IMR-90 (cell line): Measurements from ENCODE around the gene CWH43. TPM values are rescaled to one million over a fixed set of nuclear protein-coding genes. Genes with fewer than 3 reads are reported as not detected.

Source experiments
- ATAC-seq: fragments of 200-7000 bp; cut with Tn5 transposase; 2 replicates; pipeline ENCODE4 v1.9.1; 2020; ENCODE audit warnings: low read depth, mild to moderate bottlenecking, moderate library complexity
- BruUV-seq: library from RNA; stranded (reverse); fragments of 400-500 nt; replicated peaks from 2 replicates; lab custom pipeline; 2021; lab: Mats Ljungman, UMichigan
- CTCF ChIA-PET: fragments of 300-600 bp; formaldehyde crosslinking; extraction: SDS; loops from one replicate; lab custom pipeline; 2021; ENCODE audit warnings: antibody characterized with exemption; lab: Yijun Ruan, JAX
- POLR2A ChIA-PET: fragments of 300-600 bp; sonication (Branson Sonifier 250); formaldehyde crosslinking; loops from one replicate; lab custom pipeline; 2022; ENCODE audit warnings: antibody characterized with exemption; ENCODE audit not compliant: unreplicated experiment; lab: Charles Lee
- DNase-seq: peaks from one replicate; pipeline ENCODE4 v3.0.0; 2013
- H2AFZ ChIP-seq: replicated peaks from 2 replicates; pipeline ENCODE3; 2013; ENCODE audit warnings: low read length, mild to moderate bottlenecking; ENCODE audit not compliant: poor library complexity
- H2AK5ac ChIP-seq: 2 replicates; pipeline ENCODE4 v1.6.1; 2013; ENCODE audit warnings: low read depth, low read length, inconsistent platforms
- H2AK9ac ChIP-seq: replicated peaks from 2 replicates; pipeline ENCODE3; 2013; ENCODE audit warnings: mild to moderate bottlenecking, low read depth, low read length, moderate library complexity; ENCODE audit not compliant: poor library complexity
- H2BK120ac ChIP-seq: 2 replicates; pipeline ENCODE4 v1.6.1; 2013; ENCODE audit warnings: low read depth, low read length, inconsistent platforms
- H2BK15ac ChIP-seq: 3 replicates; pipeline ENCODE4 v1.6.1; 2013; ENCODE audit warnings: low read depth, low read length, inconsistent platforms
- H2BK20ac ChIP-seq: 2 replicates; pipeline ENCODE4 v1.6.1; 2013; ENCODE audit warnings: low read depth, mild to moderate bottlenecking, inconsistent platforms, low read length, moderate library complexity
- H2BK5ac ChIP-seq: 2 replicates; pipeline ENCODE4 v1.6.1; 2013; ENCODE audit warnings: mild to moderate bottlenecking, low read depth, low read length, inconsistent platforms; ENCODE audit not compliant: poor library complexity, severe bottlenecking
- H3K14ac ChIP-seq: replicated peaks from 2 replicates; pipeline ENCODE4 v1.6.1; 2013; ENCODE audit warnings: low read depth, low read length, inconsistent platforms
- H3K18ac ChIP-seq: 2 replicates; pipeline ENCODE4 v1.6.1; 2013; ENCODE audit warnings: low read depth, low read length, control low read depth
- H3K23ac ChIP-seq: 2 replicates; pipeline ENCODE4 v1.6.1; 2013; ENCODE audit warnings: low read depth, low read length, inconsistent platforms
- H3K27ac ChIP-seq: 2 replicates; pipeline ENCODE4 v1.5.1; 2013; ENCODE audit warnings: mild to moderate bottlenecking, control low read depth, low read length; ENCODE audit not compliant: insufficient read depth
- H3K27me3 ChIP-seq: 2 replicates; pipeline ENCODE4 v1.6.1; 2013; ENCODE audit warnings: low read length; ENCODE audit not compliant: control insufficient read depth, insufficient read depth
- H3K36me3 ChIP-seq: 2 replicates; pipeline ENCODE4 v1.6.1; 2013; ENCODE audit warnings: low read length, mixed read lengths; ENCODE audit not compliant: control insufficient read depth, insufficient read depth
- H3K4ac ChIP-seq: 2 replicates; pipeline ENCODE4 v1.6.1; 2013; ENCODE audit warnings: low read depth, low read length, inconsistent platforms
- H3K4me1 ChIP-seq: 2 replicates; pipeline ENCODE4 v1.6.1; 2013; ENCODE audit warnings: low read length, mixed read lengths; ENCODE audit not compliant: control insufficient read depth, insufficient read depth
- H3K4me2 ChIP-seq: 2 replicates; pipeline ENCODE4 v1.6.1; 2013; ENCODE audit warnings: low read depth, mild to moderate bottlenecking, control low read depth, low read length, moderate library complexity
- H3K4me3 ChIP-seq: 2 replicates; pipeline ENCODE4 v1.5.1; 2013; ENCODE audit warnings: low read depth, mild to moderate bottlenecking, control low read depth, low read length, moderate library complexity; ENCODE audit not compliant: insufficient read depth
- H3K56ac ChIP-seq: 2 replicates; pipeline ENCODE4 v1.6.1; 2013; ENCODE audit warnings: low read length, inconsistent platforms; ENCODE audit not compliant: insufficient read depth; ENCODE audit errors: extremely low read depth
- H3K79me1 ChIP-seq, 2 experiments: 2 replicates each; pipeline ENCODE4 v1.6.1; 2013; ENCODE audit warnings: low read length in 2 of 2, inconsistent platforms in 1 of 2, low read depth in 1 of 2
- H3K9ac ChIP-seq: 2 replicates; pipeline ENCODE4 v1.6.1; 2013; ENCODE audit warnings: low read depth, low read length, control low read depth
- H3K9me1 ChIP-seq: 2 replicates; pipeline ENCODE4 v1.6.1; 2013; ENCODE audit warnings: low read length, inconsistent platforms; ENCODE audit not compliant: insufficient read depth
- H3K9me3 ChIP-seq: 2 replicates; pipeline ENCODE4 v1.6.1; 2013; ENCODE audit warnings: low read length; ENCODE audit not compliant: control insufficient read depth, insufficient read depth
- H4K20me1 ChIP-seq: 2 replicates; pipeline ENCODE4 v1.6.1; 2013; ENCODE audit warnings: low read length, inconsistent platforms; ENCODE audit not compliant: insufficient read depth
- H4K5ac ChIP-seq: 2 replicates; pipeline ENCODE4 v1.6.1; 2013; ENCODE audit warnings: mild to moderate bottlenecking, low read depth, low read length, control low read depth
- H4K8ac ChIP-seq, 2 experiments: 2 replicates each; pipeline ENCODE4 v1.6.1; 2013; ENCODE audit warnings: low read depth in 2 of 2, low read length in 2 of 2, control low read depth in 1 of 2, inconsistent platforms in 1 of 2
- H4K91ac ChIP-seq: 2 replicates; pipeline ENCODE4 v1.6.1; 2013; ENCODE audit warnings: low read depth, low read length, inconsistent platforms; ENCODE audit not compliant: insufficient read depth
- BHLHE40 ChIP-seq: fragments of 150-350 bp; IDR thresholded peaks from 2 replicates; pipeline ENCODE4 v1.6.1; 2016; ENCODE audit warnings: mild to moderate bottlenecking, low read depth, low read length
- CEBPB ChIP-seq: IDR thresholded peaks from 2 replicates; pipeline ENCODE4 v1.6.1; 2012; ENCODE audit warnings: low read depth, low read length, improper control_type of control experiment
- CHD1 ChIP-seq: IDR thresholded peaks from 2 replicates; pipeline ENCODE4 v1.6.1; 2012; ENCODE audit warnings: low read depth, low read length, improper control_type of control experiment
- CTCF ChIP-seq: conservative IDR thresholded peaks from 2 replicates; pipeline ENCODE4 v1.5.1; 2012; ENCODE audit warnings: mild to moderate bottlenecking, low read depth, low read length, improper control_type of control experiment
- ELK1 ChIP-seq: fragments of 150-350 bp; IDR thresholded peaks from 2 replicates; pipeline ENCODE4 v1.6.1; 2016; ENCODE audit warnings: low read depth, mild to moderate bottlenecking, low read length, moderate library complexity, borderline replicate concordance
- FOS ChIP-seq: fragments of 150-350 bp; IDR thresholded peaks from 2 replicates; pipeline ENCODE4 v1.6.1; 2016; ENCODE audit warnings: low read depth, low read length
- MAFK ChIP-seq: IDR thresholded peaks from 2 replicates; pipeline ENCODE4 v1.6.1; 2012; ENCODE audit warnings: low read depth, low read length, improper control_type of control experiment
- MAZ ChIP-seq: IDR thresholded peaks from 2 replicates; pipeline ENCODE4 v1.6.1; 2012; ENCODE audit warnings: low read depth, mild to moderate bottlenecking, low read length, improper control_type of control experiment, moderate library complexity, borderline replicate concordance
- MXI1 ChIP-seq: IDR thresholded peaks from 2 replicates; pipeline ENCODE4 v1.6.1; 2012; ENCODE audit warnings: low read depth, mild to moderate bottlenecking, low read length, moderate library complexity, borderline replicate concordance
- NFE2L2 ChIP-seq: fragments of 150-350 bp; IDR thresholded peaks from 2 replicates; pipeline ENCODE4 v1.6.1; 2016; ENCODE audit warnings: low read depth, mild to moderate bottlenecking, low read length
- POLR2A ChIP-seq: IDR thresholded peaks from 2 replicates; pipeline ENCODE4 v1.6.1; 2012; ENCODE audit warnings: mild to moderate bottlenecking, low read depth, low read length
- RAD21 ChIP-seq: IDR thresholded peaks from 2 replicates; pipeline ENCODE4 v1.6.1; 2012; ENCODE audit warnings: low read length, improper control_type of control experiment
- RCOR1 ChIP-seq: IDR thresholded peaks from 2 replicates; pipeline ENCODE4 v1.6.1; 2012; ENCODE audit warnings: mild to moderate bottlenecking, low read length, improper control_type of control experiment; ENCODE audit not compliant: insufficient replicate concordance
- RFX5 ChIP-seq: IDR thresholded peaks from 2 replicates; pipeline ENCODE4 v1.8.0; 2012; ENCODE audit warnings: low read depth, mild to moderate bottlenecking, low read length, moderate library complexity
- SMC3 ChIP-seq: fragments of 150-350 bp; IDR thresholded peaks from 2 replicates; pipeline ENCODE4 v1.6.1; 2016; ENCODE audit warnings: low read depth, mild to moderate bottlenecking, antibody characterized with exemption, low read length, moderate library complexity
- WGBS, 2 experiments: methylation state at CpG; one replicate each; pipeline versions ENCODE4 v1.1.5 to v1.1.7; 2013; ENCODE audit warnings: missing lambda C conversion rate in 2 of 2; ENCODE audit not compliant: insufficient read length in 1 of 2; ENCODE audit errors: extremely low coverage in 2 of 2; 5-methylcytosine and 5-hydroxymethylcytosine counted together
- dilution Hi-C: fragments of 300-500 bp; cut with HindIII; formaldehyde crosslinking; loops from one replicate; pipeline ENCODE4 v1.14.3; 2018; ENCODE audit warnings: low sequenced_read_pairs; ENCODE audit not compliant: unreplicated experiment
- in situ Hi-C: fragments of 300-500 bp; cut with MboI; formaldehyde crosslinking; loops from 3 replicates; pipeline ENCODE4 v1.14.3; 2019; ENCODE audit warnings: low sequenced_read_pairs, inconsistent platforms, mixed read lengths
- intact Hi-C: fragments of 100-400 bp; cut with micrococcal nuclease; formaldehyde crosslinking; loops from 2 replicates; pipeline ENCODE4 v1.10.0; 2022
- polyA plus RNA-seq, 3 experiments: library from polyadenylated mRNA; depleted of rRNA; stranded (reverse); fragments of >200 nt; gene quantifications; 2 replicates each; pipeline ENCODE4 v1.2.3, GENCODE V29; 2012; ENCODE audit warnings: low replicate concordance in 1 of 3
- total RNA-seq: library from RNA; depleted of rRNA; stranded (reverse); fragments of >200 nt; gene quantifications from 2 replicates; pipeline ENCODE4 v1.2.3, GENCODE V29; 2012
- TF ChIP-seq, protein P1 (sequence below): fragments of 150-350 bp; IDR thresholded peaks from 2 replicates; pipeline ENCODE4 v1.6.1; 2017; ENCODE audit warnings: mild to moderate bottlenecking, antibody characterized with exemption, low read length, low read depth

The CWH43 gene
- total and polyA plus RNA-seq, 2 of the 4 experiments (the other 2 are of a cell fraction) = not detected

DNA sequence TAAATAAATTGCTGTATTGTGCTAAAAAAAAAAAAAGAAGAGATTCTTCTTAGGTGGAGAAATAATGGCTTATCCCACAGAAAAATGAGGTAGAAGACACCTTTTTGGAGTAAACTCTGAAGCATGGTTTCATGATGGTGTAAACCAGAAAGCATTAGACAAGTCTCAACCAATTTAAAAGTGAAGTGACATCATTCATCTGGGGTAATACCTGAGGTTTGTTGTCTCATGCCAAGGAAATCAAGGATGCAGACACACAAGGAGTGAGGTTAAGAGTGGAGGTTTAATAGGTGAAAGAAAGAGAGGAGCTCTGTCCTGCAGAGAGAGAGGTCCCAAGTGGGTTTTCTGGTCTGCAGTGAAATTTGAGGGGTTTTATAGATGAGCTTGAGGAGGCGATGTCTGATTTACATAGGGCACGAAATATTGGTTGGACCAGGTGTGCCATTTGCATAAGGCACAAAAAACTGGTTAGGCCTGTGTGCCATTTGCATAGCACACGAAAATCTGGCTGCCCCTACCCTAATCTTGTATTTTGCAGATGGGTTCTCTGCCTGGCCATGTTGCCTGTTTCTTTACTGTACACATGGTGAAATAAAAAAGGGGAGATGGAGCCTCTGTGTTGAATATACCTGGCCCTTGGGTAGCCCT lies 25.0 kb upstream of the CWH43 start:
- no TSS peak for BruUV-seq
- CTCF ChIA-PET = no interaction called here
- Histone ChIP-seq H3K9me3 (no peaks in the 10 kb centered on the region), H3K4me2 (no peak overlapping the region), H2BK20ac (no peak overlapping the region), H4K5ac (no peak overlapping the region), H3K9me1 (no peaks in the 10 kb centered on the region), H2BK120ac (no peak overlapping the region), H3K4me3 (no peak overlapping the region), H4K20me1 (no peaks in the 10 kb centered on the region), H3K36me3 (no peaks in the 10 kb centered on the region), H3K4me1 (no peaks in the 10 kb centered on the region), H2AFZ (no peak overlapping the region), H3K18ac (no peak overlapping the region), H2BK5ac (no peak overlapping the region), H2AK5ac (no peak overlapping the region), H4K91ac (no peak overlapping the region), H3K23ac (no peak overlapping the region), H3K14ac (no peak overlapping the region), H3K79me1 (no peaks in the 10 kb centered on the region), H2AK9ac (no peak overlapping the region), H4K8ac (no peak overlapping the region), H3K27me3 (peaks cover 2% of the 10 kb centered on the region; the same call in 1 of the 2 replicates), H3K4ac (no peak overlapping the region), H3K27ac (no peak overlapping the region), H2BK15ac (no peak overlapping the region), H3K9ac (no peak overlapping the region), H3K56ac (no peak overlapping the region)
- DNase-seq (no peak), ATAC-seq (no peak)
- in situ Hi-C loops = loop anchor here (25.0 kb wide), 1 partner anchor 649 kb away; no protein-coding TSS in a partner anchor
- WGBS, 2 experiments = no CpG with 5 or more reads among the region's 3 CpGs
- POLR2A ChIA-PET = no interaction called here
- TF ChIP-seq SMC3 = no peak
- TF ChIP-seq MAFK = no peak
- no peak for TF ChIP-seq MAZ
- TF ChIP-seq CEBPB = no peak
- TF ChIP-seq FOS = no peak
- TF ChIP-seq POLR2A = no peak
- no peak for TF ChIP-seq RCOR1
- no peak for TF ChIP-seq BHLHE40
- no peak for TF ChIP-seq RFX5
- no peak for TF ChIP-seq MXI1
- TF ChIP-seq RAD21 = no peak
- TF ChIP-seq ELK1 = no peak
- TF ChIP-seq, protein P1, sequence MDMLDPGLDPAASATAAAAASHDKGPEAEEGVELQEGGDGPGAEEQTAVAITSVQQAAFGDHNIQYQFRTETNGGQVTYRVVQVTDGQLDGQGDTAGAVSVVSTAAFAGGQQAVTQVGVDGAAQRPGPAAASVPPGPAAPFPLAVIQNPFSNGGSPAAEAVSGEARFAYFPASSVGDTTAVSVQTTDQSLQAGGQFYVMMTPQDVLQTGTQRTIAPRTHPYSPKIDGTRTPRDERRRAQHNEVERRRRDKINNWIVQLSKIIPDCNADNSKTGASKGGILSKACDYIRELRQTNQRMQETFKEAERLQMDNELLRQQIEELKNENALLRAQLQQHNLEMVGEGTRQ = no peak
- TF ChIP-seq CHD1 = no peak
- no peak for TF ChIP-seq CTCF
- TF ChIP-seq NFE2L2 = no peak
- dilution Hi-C loops = no loop called here
- intact Hi-C loops = loop anchor here (5.0 kb wide), 3 partner anchors 54 to 129 kb away; partner anchors contain the start of genes OCIAD1 and OCIAD2
